GM19193 (cell line): ENCODE results near the gene SHROOM2.

Experiments
- POLR2A ChIP-seq: IDR thresholded peaks from 4 replicates; pipeline ENCODE4 v1.6.1; 2011; ENCODE audit not compliant: insufficient read depth, insufficient read length; ENCODE audit errors: extremely low read depth

The SHROOM2 gene

GRCh38 chrX:9775930-9776329 is 10.3 kb upstream of the SHROOM2 start:
- no peak for TF ChIP-seq POLR2A

GRCh38 chrX:9781941-9782340 is 4.3 kb upstream of the SHROOM2 start:
- no peak for TF ChIP-seq POLR2A

GRCh38 chrX:9784332-9784731 is 1.9 kb upstream of the SHROOM2 start:
- TF ChIP-seq POLR2A, result no peak

GRCh38 chrX:9785254-9785943 is 830 bp upstream of the SHROOM2 start:
- TF ChIP-seq POLR2A, result no peak

GRCh38 chrX:9786798-9787635 is 788 bp downstream of the SHROOM2 start:
- no peak for TF ChIP-seq POLR2A

GRCh38 chrX:9788911-9789310 is 2.7 kb downstream of the SHROOM2 start:
- no peak for TF ChIP-seq POLR2A

GRCh38 chrX:9789555-9789954 is 3.3 kb downstream of the SHROOM2 start:
- TF ChIP-seq POLR2A, result no peak

GRCh38 chrX:9790866-9791265 is 4.6 kb downstream of the SHROOM2 start:
- no peak for TF ChIP-seq POLR2A

- no peak for TF ChIP-seq POLR2A
These were observed 8.3 kb downstream of the SHROOM2 start for GRCh38 chrX:9794495-9794894.

GRCh38 chrX:9797384-9798360 is 11.4 kb downstream of the SHROOM2 start:
- TF ChIP-seq POLR2A, result no peak

GRCh38 chrX:9802737-9803136 is 16.5 kb downstream of the SHROOM2 start:
- no peak for TF ChIP-seq POLR2A

- no peak for TF ChIP-seq POLR2A
These were observed 18.2 kb downstream of the SHROOM2 start for GRCh38 chrX:9804444-9804843.

GRCh38 chrX:9805956-9806355 is 19.7 kb downstream of the SHROOM2 start:
- TF ChIP-seq POLR2A, result no peak

- no peak for TF ChIP-seq POLR2A
These were observed 21.3 kb downstream of the SHROOM2 start for GRCh38 chrX:9807355-9808182.
